ENCODE results near the gene NR3C1.

NR3C1 gene

GRCh38 chr5:143248822-143249579 lies 154.5 kb downstream of the NR3C1 start:
- DNase-seq, result no peak

GRCh38 chr5:143248391-143248790 lies 155.1 kb downstream of the NR3C1 start:
- DNase-seq, result no peak

GRCh38 chr5:143247134-143247815 lies 156.2 kb downstream of the NR3C1 start:
- DNase-seq, result no peak

- DNase-seq, result no peak
Observed at GRCh38 chr5:143245929-143246561, 157.4 kb downstream of the NR3C1 start.

- no peak for DNase-seq
Observed at GRCh38 chr5:143244990-143245389, 158.5 kb downstream of the NR3C1 start.

GRCh38 chr5:143244000-143244736 lies 159.3 kb downstream of the NR3C1 start:
- DNase-seq, result no peak

GRCh38 chr5:143243103-143243502 lies 160.4 kb downstream of the NR3C1 start:
- DNase-seq, result no peak

GRCh38 chr5:143241892-143242291 lies 161.6 kb downstream of the NR3C1 start:
- DNase-seq, result no peak

GRCh38 chr5:143239882-143240518 lies 163.5 kb downstream of the NR3C1 start:
- no peak for DNase-seq

- no peak for DNase-seq
Observed at GRCh38 chr5:143238620-143239019, 164.9 kb downstream of the NR3C1 start.

- no peak for DNase-seq
Observed at GRCh38 chr5:143237664-143238063, 165.8 kb downstream of the NR3C1 start.

GRCh38 chr5:143236682-143237081 lies 166.8 kb downstream of the NR3C1 start:
- no peak for DNase-seq

- DNase-seq, result no peak
Observed at GRCh38 chr5:143235423-143235822, 168.1 kb downstream of the NR3C1 start.

GRCh38 chr5:143234162-143234842 lies 169.2 kb downstream of the NR3C1 start:
- DNase-seq, result no peak

- no peak for DNase-seq
Observed at GRCh38 chr5:143233031-143233430, 170.5 kb downstream of the NR3C1 start.

- no peak for DNase-seq
Observed at GRCh38 chr5:143231973-143232812, 171.3 kb downstream of the NR3C1 start.

- DNase-seq, result no peak
Observed at GRCh38 chr5:143231416-143231815, 172.1 kb downstream of the NR3C1 start.

- no peak for DNase-seq
Observed at GRCh38 chr5:143230676-143230996, 172.8 kb downstream of the NR3C1 start.

GRCh38 chr5:143229896-143230675 lies 173.4 kb downstream of the NR3C1 start:
- DNase-seq, result no peak

GRCh38 chr5:143229426-143229895 lies 174.0 kb downstream of the NR3C1 start:
- no peak for DNase-seq

All from cortex of kidney (tissue), 1 donor.